Fibroblast of peridontal ligament (primary cell): ENCODE results near the gene KLHL13.
"Not testable (repeated sequence)": the region's sequence is repeated elsewhere in the genome, so short reads cannot be mapped to it uniquely, and the experiment has no call there.

ENCODE experiments used
- DNase-seq: peaks from one replicate; pipeline ENCODE4 v3.0.0-alpha.2; 2010; ENCODE audit errors: extremely low read depth

The KLHL13 gene, protein sequence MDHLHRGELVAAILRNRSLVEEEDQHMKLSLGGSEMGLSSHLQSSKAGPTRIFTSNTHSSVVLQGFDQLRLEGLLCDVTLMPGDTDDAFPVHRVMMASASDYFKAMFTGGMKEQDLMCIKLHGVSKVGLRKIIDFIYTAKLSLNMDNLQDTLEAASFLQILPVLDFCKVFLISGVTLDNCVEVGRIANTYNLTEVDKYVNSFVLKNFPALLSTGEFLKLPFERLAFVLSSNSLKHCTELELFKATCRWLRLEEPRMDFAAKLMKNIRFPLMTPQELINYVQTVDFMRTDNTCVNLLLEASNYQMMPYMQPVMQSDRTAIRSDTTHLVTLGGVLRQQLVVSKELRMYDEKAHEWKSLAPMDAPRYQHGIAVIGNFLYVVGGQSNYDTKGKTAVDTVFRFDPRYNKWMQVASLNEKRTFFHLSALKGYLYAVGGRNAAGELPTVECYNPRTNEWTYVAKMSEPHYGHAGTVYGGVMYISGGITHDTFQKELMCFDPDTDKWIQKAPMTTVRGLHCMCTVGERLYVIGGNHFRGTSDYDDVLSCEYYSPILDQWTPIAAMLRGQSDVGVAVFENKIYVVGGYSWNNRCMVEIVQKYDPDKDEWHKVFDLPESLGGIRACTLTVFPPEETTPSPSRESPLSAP

DNA sequence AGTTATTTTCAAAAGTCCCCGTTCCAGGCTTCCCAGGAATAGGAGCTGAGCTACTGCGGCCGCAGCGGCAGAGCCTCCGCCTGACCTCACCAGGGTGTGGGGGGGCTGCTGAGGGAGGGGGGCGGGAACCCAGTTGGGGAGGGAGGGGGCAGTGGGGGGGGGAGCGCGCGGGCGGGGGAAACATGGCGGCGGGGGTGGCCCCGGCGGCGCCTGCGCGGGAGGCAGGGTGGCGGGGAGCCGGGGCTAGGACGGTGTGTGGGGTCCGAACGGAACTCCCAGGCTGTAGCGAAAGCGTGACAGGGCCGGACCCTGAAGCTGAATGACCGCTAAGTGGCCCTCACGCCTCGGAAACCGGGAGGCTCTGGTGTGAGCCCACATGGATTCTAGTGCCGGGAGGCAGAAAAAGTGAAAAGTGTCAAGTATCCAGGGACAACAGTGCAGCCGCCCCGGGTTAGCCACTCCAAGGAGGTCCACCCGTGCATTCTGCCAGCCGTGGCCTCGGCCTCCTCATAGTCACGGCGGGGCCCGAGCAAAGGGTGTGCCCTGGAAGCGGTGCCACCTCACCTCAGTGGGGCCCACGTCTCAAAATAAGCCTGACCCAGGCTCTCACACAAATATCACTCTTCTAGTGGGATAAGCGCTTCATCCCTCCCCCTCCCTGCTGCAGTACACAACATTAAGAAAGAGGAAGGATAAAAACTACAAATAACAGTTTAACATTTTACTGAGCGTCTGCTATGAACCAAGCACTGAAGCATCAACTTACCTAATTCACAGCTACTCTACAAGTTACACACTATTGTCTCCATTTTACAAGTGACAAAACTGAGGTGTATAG is at the start of gene KLHL13:
KLHL13 (minus strand) TSS at position 98 of the 838 bp plus-strand sequence. CDS start 88,337 bp downstream, outside the sequence.
- DNase-seq = peak; percentile 18

- no peak for DNase-seq
Measured at GRCh38 chrX:118164138-118164537, 47.5 kb upstream of the KLHL13 start.

DNA sequence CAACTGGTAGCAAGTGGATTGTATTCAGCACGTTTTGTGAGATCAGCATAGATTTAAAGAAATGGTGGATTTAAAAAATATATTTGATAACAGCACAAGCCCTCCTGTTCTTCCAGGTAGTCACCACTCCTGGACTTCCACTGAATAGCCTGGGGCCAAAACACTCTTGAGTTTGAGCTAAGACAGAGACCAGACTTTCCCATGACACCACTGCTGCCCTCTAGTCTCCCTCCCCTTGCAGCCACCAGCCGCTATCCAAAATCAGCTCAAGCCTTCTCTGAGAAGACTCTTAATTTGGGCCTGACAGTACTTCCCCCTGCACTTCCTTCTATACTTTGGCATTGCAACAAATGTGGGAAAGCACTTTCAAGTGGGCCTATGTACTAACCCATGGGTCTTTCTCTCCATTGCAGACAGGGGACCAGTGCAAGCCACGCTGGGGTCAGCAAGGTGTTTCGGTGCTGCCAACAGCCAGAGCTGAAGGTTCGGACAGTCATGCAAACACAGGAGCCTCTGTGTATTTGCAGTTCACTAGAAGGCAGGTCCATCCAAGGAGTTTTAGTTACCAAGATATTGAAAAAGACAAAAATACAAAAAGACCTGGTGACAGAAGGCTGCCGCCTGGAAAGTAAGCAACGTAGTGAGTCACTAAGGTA is 40.5 kb upstream of the KLHL13 start:
- no peak for DNase-seq

DNA sequence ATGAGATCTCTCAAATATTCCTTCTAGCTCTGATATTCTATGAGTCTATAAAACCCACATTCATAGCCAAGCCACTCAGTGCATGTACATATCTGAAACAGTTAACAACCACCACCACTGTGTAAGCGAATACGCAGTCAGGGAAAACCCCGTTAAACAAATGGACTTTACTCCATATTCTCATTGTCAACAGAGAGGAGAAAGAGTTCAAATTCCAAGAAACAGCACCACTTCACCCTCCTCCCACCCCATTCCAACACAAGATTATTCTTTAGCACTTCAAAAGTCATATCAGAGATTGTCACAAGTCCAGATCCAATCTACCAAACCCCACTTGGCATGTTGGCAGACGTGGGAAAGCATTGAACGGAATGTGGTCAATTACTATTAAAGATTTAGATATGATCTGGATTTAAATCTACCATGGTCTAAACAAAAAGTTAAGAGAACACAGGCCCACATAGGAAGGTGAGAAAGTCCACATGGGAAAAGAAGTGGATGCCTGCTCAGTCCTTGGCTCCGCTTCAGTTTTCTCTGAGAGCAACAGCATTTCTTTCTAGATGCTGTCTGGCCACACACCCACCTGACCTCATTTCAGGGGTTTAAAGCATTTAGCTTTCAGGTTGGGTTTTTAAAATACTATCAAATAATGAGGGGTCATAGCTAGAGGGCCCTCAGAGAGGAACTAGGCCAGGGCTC is 39.8 kb upstream of the KLHL13 start:
- DNase-seq = no peak

GRCh38 chrX:118153270-118153669 is 36.7 kb upstream of the KLHL13 start:
- DNase-seq = no peak

- DNase-seq = no peak
Measured at GRCh38 chrX:118152721-118153120, 36.1 kb upstream of the KLHL13 start.

GRCh38 chrX:118148737-118149136 is 32.1 kb upstream of the KLHL13 start:
- no peak for DNase-seq

- not testable (repeated sequence) for DNase-seq
Measured at GRCh38 chrX:118147771-118148170, 31.2 kb upstream of the KLHL13 start.

DNA sequence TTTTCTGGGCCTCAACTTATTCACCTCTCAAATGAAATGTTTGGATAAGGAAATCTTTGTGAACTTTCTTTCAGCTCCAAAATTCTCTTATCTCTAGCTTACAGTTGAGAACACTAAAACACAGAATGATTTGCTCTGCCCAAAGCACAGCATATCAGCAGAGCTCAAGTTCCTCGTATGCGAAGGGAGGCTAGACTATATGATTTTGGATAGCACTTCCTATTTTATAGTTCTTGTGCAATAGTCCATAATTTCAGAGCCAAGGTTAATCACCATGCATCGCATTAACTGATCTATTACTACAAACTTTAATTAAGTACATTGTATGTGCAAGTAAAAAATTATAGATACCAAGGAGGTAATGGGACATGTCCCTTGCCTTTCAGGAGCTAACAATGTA is 27.0 kb upstream of the KLHL13 start:
- no peak for DNase-seq

DNA sequence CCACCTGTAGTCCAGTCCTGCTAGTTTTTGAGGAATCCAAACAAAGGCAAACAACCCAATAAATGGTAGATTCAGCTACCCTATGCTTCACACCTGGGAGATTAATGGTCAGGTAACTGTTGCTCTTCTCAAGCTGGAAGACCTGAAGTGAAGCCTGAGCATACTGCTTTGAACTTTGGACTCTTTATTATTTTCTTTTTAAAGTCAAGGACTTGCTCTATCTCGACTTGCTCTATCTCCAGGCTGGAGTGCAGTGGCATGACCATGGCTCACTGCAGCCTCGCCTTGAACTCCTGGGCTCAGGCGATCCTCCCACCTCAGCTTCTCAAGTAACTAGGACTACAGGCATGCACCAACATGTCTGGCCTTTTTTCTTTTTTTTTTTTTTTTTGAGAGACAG is 14.7 kb upstream of the KLHL13 start:
- DNase-seq = no peak

- DNase-seq = no peak
Measured at GRCh38 chrX:118129681-118130080, 13.1 kb upstream of the KLHL13 start.

DNA sequence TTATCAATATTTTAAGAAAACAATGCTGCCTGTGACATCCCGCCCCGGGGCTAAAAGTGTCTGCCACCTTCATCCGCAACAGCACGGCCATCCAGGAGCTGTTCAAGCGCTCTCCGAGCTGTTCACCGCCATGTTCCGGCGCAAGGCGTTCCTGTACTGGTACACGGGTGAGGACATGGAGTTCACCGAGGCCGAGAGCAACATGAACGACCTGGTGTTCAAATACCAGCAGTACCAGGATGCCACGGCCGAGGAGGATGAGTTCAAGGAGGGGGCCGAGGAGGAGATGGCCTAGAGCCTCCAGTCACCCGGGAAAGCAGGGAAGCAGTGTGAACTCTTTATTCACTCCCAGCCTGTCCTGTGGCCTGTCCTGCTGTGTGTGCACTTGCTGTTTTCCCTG is 12.1 kb upstream of the KLHL13 start:
- DNase-seq = no peak

DNA sequence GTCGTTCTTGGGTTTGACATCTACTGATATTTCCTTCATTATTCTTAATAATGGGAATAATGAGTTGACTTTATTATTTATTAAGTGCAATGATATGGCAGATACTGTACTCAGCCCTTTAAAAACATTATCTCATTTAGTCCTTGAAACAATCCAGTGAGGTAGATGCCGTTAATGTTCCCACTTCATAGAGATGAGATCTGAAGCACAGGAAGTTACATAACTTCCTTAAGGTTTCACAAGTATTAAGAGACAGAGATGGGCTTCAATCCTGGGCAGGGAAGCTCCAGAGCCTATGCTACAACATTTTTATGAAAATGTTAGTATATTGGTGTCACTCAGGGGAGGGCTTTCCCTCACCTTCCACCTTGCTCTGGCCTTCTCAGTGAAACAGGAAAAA is 9.7 kb upstream of the KLHL13 start:
- no peak for DNase-seq

GRCh38 chrX:118124243-118124642 is 7.6 kb upstream of the KLHL13 start:
- DNase-seq = not testable (repeated sequence)

GRCh38 chrX:118117741-118118140 is 1.1 kb upstream of the KLHL13 start:
- peak; percentile 5 for DNase-seq

DNA sequence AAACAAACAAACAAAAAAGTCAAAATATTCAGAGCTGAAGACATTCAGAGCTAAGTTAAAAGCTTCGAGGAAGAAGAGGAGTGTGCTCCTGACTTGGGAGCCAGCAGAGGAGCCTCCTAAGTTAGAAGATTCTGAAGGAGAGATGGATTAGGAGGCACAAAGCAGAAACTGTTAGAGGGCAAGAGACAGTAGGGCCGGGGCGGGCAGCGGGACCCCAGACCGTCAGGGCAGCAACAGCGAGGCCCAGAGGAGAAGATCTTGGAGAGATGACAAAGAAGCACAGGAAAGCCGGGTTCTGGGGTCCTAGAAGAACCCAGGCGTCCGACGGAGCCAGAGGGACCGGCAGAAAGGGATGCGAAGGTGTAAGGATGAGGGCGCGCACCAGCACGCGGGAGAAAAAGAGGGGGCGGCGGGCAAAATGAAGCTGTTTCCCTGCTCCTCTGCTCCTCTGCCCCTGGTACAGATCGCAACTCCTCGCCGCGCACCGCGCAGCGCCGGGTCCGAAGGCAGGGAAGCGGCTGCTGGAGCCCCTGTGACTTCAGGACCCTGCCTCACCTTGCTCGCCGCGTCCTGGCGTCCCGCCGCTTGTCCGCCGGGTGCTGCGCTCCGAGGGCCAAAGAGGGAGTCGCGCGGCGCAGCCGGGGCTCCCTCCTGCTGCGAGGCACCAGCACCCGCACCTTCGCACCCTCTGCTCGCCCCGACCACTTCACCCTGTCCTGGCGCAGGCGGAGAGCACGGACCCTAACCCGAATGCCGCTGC is 477 bp downstream of the KLHL13 start:
- peak; percentile 2 for DNase-seq

GRCh38 chrX:118114971-118115370 is 1.6 kb downstream of the KLHL13 start:
- peak; percentile 4 for DNase-seq

- DNase-seq = no peak
Measured at GRCh38 chrX:118109065-118109464, 7.5 kb downstream of the KLHL13 start.

GRCh38 chrX:118108304-118108703 is 8.3 kb downstream of the KLHL13 start:
- DNase-seq = peak; percentile 42

- no peak for DNase-seq
Measured at GRCh38 chrX:118100091-118100490, 16.5 kb downstream of the KLHL13 start.
